HFFc6 (cell line): ENCODE results near the gene CSF3. TPM values are rescaled to one million over a fixed set of nuclear protein-coding genes. Genes with fewer than 3 reads are reported as not detected.

Experiments
- DNase-seq: peaks from one replicate; pipeline ENCODE4 v3.0.0-alpha.2; 2018
- H3K27ac Mint-ChIP-seq: 2 replicates; pipeline ENCODE4 v1.8.0; 2020; ENCODE audit warnings: mild to moderate bottlenecking, mixed read lengths
- H3K27me3 Mint-ChIP-seq: 2 replicates; pipeline ENCODE4 v1.8.0; 2021; ENCODE audit warnings: mild to moderate bottlenecking, moderate library complexity, mixed read lengths; ENCODE audit not compliant: insufficient read depth
- H3K36me3 Mint-ChIP-seq: 2 replicates; pipeline ENCODE4 v1.8.0; 2021; ENCODE audit warnings: low read depth, mixed read lengths
- H3K4me1 Mint-ChIP-seq: 2 replicates; pipeline ENCODE4 v1.8.0; 2020; ENCODE audit warnings: low read depth, mixed read lengths
- H3K4me3 Mint-ChIP-seq: 2 replicates; pipeline ENCODE4 v1.8.0; 2020; ENCODE audit warnings: mild to moderate bottlenecking, moderate library complexity, mixed read lengths
- H3K9me3 Mint-ChIP-seq: 2 replicates; pipeline ENCODE4 v1.8.0; 2020; ENCODE audit warnings: mild to moderate bottlenecking, mixed read lengths
- CTCF ChIP-seq: fragments of 200-600 bp; sonication (generic); IDR thresholded peaks from 2 replicates; pipeline ENCODE4 v1.5.0; 2021; ENCODE audit warnings: antibody characterized with exemption, mild to moderate bottlenecking
- total RNA-seq, 6 experiments: library from RNA; stranded (reverse); fragmentation: NEBNext Ultra II Directional; extraction: Animal tissue kit (Norgen Biotek cat#: 25700); gene quantifications; 2 replicates in 1 of 6; 3 replicates in 5 of 6; pipeline ENCODE4 v1.2.3, GENCODE V29; 2021

The CSF3 gene
- total RNA-seq, 6 experiments from 2014 or later: 0.31 to 0.59 (median 0.48) TPM; not detected in 1

GRCh38 chr17:40060887-40061608 lies 45.8 kb downstream of the CSF3 start:
- H3K4me1 Mint-ChIP-seq: peaks cover 39% of the 10 kb centered on the region
- H3K36me3 Mint-ChIP-seq: no peaks in the 10 kb centered on the region
- no peak for DNase-seq
- no peak overlapping the region for H3K27ac Mint-ChIP-seq
- TF ChIP-seq CTCF: no peak
- no peaks in the 10 kb centered on the region for H3K9me3 Mint-ChIP-seq
- 0 out of 2 replicates have a peak overlapping the region, but pooled peaks have one; percentile 81 for H3K4me3 Mint-ChIP-seq
- peaks cover 6% of the 10 kb centered on the region for H3K27me3 Mint-ChIP-seq

- Mint-ChIP-seq H3K36me3 (no peaks in the 10 kb centered on the region), H3K27ac (no peak overlapping the region)
- no peak for TF ChIP-seq CTCF
Observed at GRCh38 chr17:40061609-40062038, 46.4 kb downstream of the CSF3 start.

GRCh38 chr17:40062329-40063186 lies 47.3 kb downstream of the CSF3 start, which contains the start of gene THRA:
Gene THRA (plus strand): TSS chr17:40062965. CDS start chr17:40074489, 11,524 bp downstream.
- Mint-ChIP-seq H3K9me3 (no peaks in the 10 kb centered on the region), H3K4me3 (peak within 1 kb of the TSS; percentile 82), H3K27me3 (peaks cover 3% of the 10 kb centered on the region; the same call in 1 of the 2 replicates), H3K36me3 (no peaks in the 10 kb centered on the region), H3K4me1 (peaks cover 48% of the 10 kb centered on the region), H3K27ac (peak within 1 kb of the TSS; percentile 84)
- no peak for TF ChIP-seq CTCF
- DNase-seq: no peak

More at GRCh38 chr17:40061609-40062038, 46.4 kb downstream of the CSF3 start:
- no peaks in the 10 kb centered on the region for H3K9me3 Mint-ChIP-seq
- H3K4me3 Mint-ChIP-seq: peak overlapping the region; percentile 81
- H3K4me1 Mint-ChIP-seq: peaks cover 41% of the 10 kb centered on the region
- peaks cover 6% of the 10 kb centered on the region for H3K27me3 Mint-ChIP-seq
- no peak for DNase-seq

GRCh38 chr17:40063187-40063771 lies 48.0 kb downstream of the CSF3 start:
- Mint-ChIP-seq H3K4me3 (peak overlapping the region; percentile 82), H3K4me1 (peaks cover 52% of the 10 kb centered on the region), H3K27ac (peak overlapping the region; percentile 84), H3K27me3 (no peaks in the 10 kb centered on the region; the same call in 1 of the 2 replicates), H3K36me3 (no peaks in the 10 kb centered on the region), H3K9me3 (no peaks in the 10 kb centered on the region)
- no peak for TF ChIP-seq CTCF
- no peak for DNase-seq

- Mint-ChIP-seq H3K27me3 (no peaks in the 10 kb centered on the region; the same call in 1 of the 2 replicates), H3K4me1 (peaks cover 55% of the 10 kb centered on the region), H3K36me3 (no peaks in the 10 kb centered on the region), H3K9me3 (no peaks in the 10 kb centered on the region), H3K4me3 (peak overlapping the region; percentile 82), H3K27ac (peak overlapping the region; percentile 84)
- no peak for DNase-seq
- TF ChIP-seq CTCF: no peak
Observed at GRCh38 chr17:40063901-40064531, 48.8 kb downstream of the CSF3 start.
